Fibroblast of villous mesenchyme (primary cell): ENCODE measurements around the gene KAZN. TPM values are rescaled to one million over a fixed set of nuclear protein-coding genes. Genes with fewer than 3 reads are reported as not detected.
"Not testable (repeated sequence)": the region's sequence is repeated elsewhere in the genome, so short reads cannot be mapped to it uniquely, and the experiment has no call there.

ENCODE experiments used
- DNase-seq: peaks from one replicate; pipeline ENCODE4 v3.0.0-alpha.2; 2010; ENCODE audit warnings: low read depth
- H3K4me3 ChIP-seq: 2 replicates; pipeline ENCODE4 v1.5.1; 2011; ENCODE audit warnings: low read depth, mild to moderate bottlenecking, low read length
- CTCF ChIP-seq: IDR thresholded peaks from 2 replicates; pipeline ENCODE4 v1.5.1; 2012; ENCODE audit warnings: low read depth, mild to moderate bottlenecking, low read length; ENCODE audit not compliant: insufficient read depth
- total RNA-seq: library from RNA; depleted of rRNA; stranded (reverse); fragments of >200 nt; gene quantifications from 2 replicates; pipeline ENCODE4 v1.2.3, GENCODE V29; 2012

KAZN gene
- total RNA-seq, 1 donor: 8.6 TPM

GRCh38 chr1:14958249-14959058, 360.0 kb downstream of the KAZN start:
- TF ChIP-seq CTCF: no peak
- H3K4me3 ChIP-seq: no peak overlapping the region
- no peak for DNase-seq

- no peak for DNase-seq
- TF ChIP-seq CTCF: no peak
- no peak overlapping the region for H3K4me3 ChIP-seq
These were observed 360.7 kb downstream of the KAZN start for GRCh38 chr1:14959059-14959694.

- no peak overlapping the region for H3K4me3 ChIP-seq
- DNase-seq: no peak
- TF ChIP-seq CTCF: no peak
These were observed 363.3 kb downstream of the KAZN start for GRCh38 chr1:14961661-14962267.

GRCh38 chr1:14962407-14962806, 363.9 kb downstream of the KAZN start:
- DNase-seq: no peak

GRCh38 chr1:14963791-14964710, 365.6 kb downstream of the KAZN start:
- not testable (repeated sequence) for DNase-seq, H3K4me3 ChIP-seq

More at GRCh38 chr1:14962407-14962806, 363.9 kb downstream of the KAZN start:
- no peak for TF ChIP-seq CTCF
- H3K4me3 ChIP-seq: no peak overlapping the region

- no peak for TF ChIP-seq CTCF
- DNase-seq: no peak
- no peak overlapping the region for H3K4me3 ChIP-seq
These were observed 366.2 kb downstream of the KAZN start for GRCh38 chr1:14964711-14965055.
